Fibroblast of pulmonary artery (primary cell): ENCODE measurements around the gene ACVRL1.

Experiments
- DNase-seq: peaks from one replicate; pipeline ENCODE4 v3.0.0-alpha.2; 2010; ENCODE audit warnings: low read depth
- H3K4me3 ChIP-seq: replicated peaks from 2 replicates; pipeline ENCODE4 v1.5.1; 2011; ENCODE audit warnings: low read depth, mild to moderate bottlenecking, control low read depth, low read length, moderate library complexity
- CTCF ChIP-seq: IDR thresholded peaks from 2 replicates; pipeline ENCODE4 v1.5.1; 2011; ENCODE audit warnings: mild to moderate bottlenecking, control low read depth, low read length, inconsistent platforms; ENCODE audit errors: missing control alignments

ACVRL1 gene

GRCh38 chr12:51905471-51906429 lies 1.6 kb upstream of the ACVRL1 start:
- TF ChIP-seq CTCF = no peak
- peak overlapping the region; percentile 67 for H3K4me3 ChIP-seq
- DNase-seq = peak; percentile 85

GRCh38 chr12:51906430-51907082 lies 748 bp upstream of the ACVRL1 start:
- DNase-seq = no peak
- H3K4me3 ChIP-seq = peak overlapping the region; percentile 67
- TF ChIP-seq CTCF = no peak

GRCh38 chr12:51907856-51908425 lies 637 bp downstream of the ACVRL1 start:
- no peak for TF ChIP-seq CTCF
- DNase-seq = no peak
- H3K4me3 ChIP-seq = peak overlapping the region; percentile 67

- DNase-seq = no peak
- no peak for TF ChIP-seq CTCF
- peak overlapping the region; percentile 67 for H3K4me3 ChIP-seq
Measured at GRCh38 chr12:51908876-51909592, 1.7 kb downstream of the ACVRL1 start.

GRCh38 chr12:51910168-51910567 lies 2.9 kb downstream of the ACVRL1 start:
- DNase-seq = no peak
- TF ChIP-seq CTCF = no peak
- H3K4me3 ChIP-seq = peak overlapping the region; percentile 19

- DNase-seq = no peak
- no peak for TF ChIP-seq CTCF
- H3K4me3 ChIP-seq = no peak overlapping the region
Measured at GRCh38 chr12:51910691-51911090, 3.4 kb downstream of the ACVRL1 start.
